ENCODE results near the gene PHKG2. TPM values are rescaled to one million over a fixed set of nuclear protein-coding genes. Genes with fewer than 3 reads are reported as not detected.

PHKG2 gene
- total RNA-seq, 1 donor from 2014 or later: 23.6 TPM

- H3K36me3 ChIP-seq (ENCODE audit: control insufficient read depth, insufficient read depth, low read length): peaks cover 2% of the 10 kb centered on the region
Measured at GRCh38 chr16:30777591-30778297, 29.5 kb downstream of the PHKG2 start.

DNA sequence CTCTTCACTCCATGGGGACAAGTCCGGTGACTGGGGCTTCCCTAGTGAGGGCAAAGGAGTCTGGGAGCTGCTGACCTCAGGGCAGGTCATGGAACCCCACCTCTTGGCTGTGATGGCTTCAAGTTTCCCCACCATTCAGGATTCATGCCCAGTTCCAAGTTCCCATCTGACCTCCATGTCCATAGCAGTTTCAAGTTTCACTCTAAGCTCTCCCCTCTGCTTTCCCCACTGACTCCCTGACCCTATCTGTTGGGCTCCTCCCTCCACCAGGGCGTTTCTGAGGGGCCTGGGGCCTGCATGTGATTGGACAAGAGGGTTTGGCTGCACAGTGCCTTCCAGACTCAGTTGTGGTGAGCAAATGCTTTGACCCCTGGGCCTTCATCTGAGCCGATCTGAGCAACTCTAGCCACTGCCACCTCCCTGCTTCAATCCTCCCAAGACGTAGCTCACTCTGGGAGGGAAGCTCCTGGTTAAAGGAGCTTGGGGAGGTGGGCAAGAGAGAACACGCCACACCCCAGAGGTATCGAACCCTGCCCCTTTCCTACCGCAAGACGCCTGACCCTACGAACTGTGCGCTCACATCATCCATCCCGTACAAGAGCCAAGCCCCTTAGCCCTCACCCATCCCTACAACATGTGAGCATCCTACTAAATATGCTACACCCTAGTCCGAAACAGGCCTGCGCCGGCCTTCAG lies 30.5 kb downstream of the PHKG2 start:
- no peak for DNase-seq (ENCODE audit: low read depth)
- H3K36me3 ChIP-seq (ENCODE audit: control insufficient read depth, insufficient read depth, low read length): peaks cover 2% of the 10 kb centered on the region
- H3K27me3 ChIP-seq (ENCODE audit: control insufficient read depth, insufficient read depth, low read length): no peaks in the 10 kb centered on the region
- TF ChIP-seq, protein P1, sequence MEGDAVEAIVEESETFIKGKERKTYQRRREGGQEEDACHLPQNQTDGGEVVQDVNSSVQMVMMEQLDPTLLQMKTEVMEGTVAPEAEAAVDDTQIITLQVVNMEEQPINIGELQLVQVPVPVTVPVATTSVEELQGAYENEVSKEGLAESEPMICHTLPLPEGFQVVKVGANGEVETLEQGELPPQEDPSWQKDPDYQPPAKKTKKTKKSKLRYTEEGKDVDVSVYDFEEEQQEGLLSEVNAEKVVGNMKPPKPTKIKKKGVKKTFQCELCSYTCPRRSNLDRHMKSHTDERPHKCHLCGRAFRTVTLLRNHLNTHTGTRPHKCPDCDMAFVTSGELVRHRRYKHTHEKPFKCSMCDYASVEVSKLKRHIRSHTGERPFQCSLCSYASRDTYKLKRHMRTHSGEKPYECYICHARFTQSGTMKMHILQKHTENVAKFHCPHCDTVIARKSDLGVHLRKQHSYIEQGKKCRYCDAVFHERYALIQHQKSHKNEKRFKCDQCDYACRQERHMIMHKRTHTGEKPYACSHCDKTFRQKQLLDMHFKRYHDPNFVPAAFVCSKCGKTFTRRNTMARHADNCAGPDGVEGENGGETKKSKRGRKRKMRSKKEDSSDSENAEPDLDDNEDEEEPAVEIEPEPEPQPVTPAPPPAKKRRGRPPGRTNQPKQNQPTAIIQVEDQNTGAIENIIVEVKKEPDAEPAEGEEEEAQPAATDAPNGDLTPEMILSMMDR (IDR thresholded peaks at IDR 0.05; ENCODE audit: insufficient read depth, low read length, poor library complexity, severe bottlenecking): no peak
- H3K4me3 ChIP-seq (ENCODE audit: low read depth, low read length): no peak overlapping the region

More at GRCh38 chr16:30777591-30778297, 29.5 kb downstream of the PHKG2 start:
- Histone ChIP-seq H3K27me3 (ENCODE audit: control insufficient read depth, insufficient read depth, low read length) (no peaks in the 10 kb centered on the region), H3K4me3 (ENCODE audit: low read depth, low read length) (no peak overlapping the region)
- TF ChIP-seq, protein P1 (IDR thresholded peaks at IDR 0.05; ENCODE audit: insufficient read depth, low read length, poor library complexity, severe bottlenecking): no peak
- DNase-seq (ENCODE audit: low read depth): no peak

GRCh38 chr16:30779596-30779995 lies 31.4 kb downstream of the PHKG2 start:
- Histone ChIP-seq H3K27me3 (ENCODE audit: control insufficient read depth, insufficient read depth, low read length) (no peaks in the 10 kb centered on the region), H3K4me3 (ENCODE audit: low read depth, low read length) (no peak overlapping the region), H3K36me3 (ENCODE audit: control insufficient read depth, insufficient read depth, low read length) (peaks cover under 1% of the 10 kb centered on the region)
- no peak for DNase-seq (ENCODE audit: low read depth)
- TF ChIP-seq, protein P1 (IDR thresholded peaks at IDR 0.05; ENCODE audit: insufficient read depth, low read length, poor library complexity, severe bottlenecking): no peak

GRCh38 chr16:30780021-30780420 lies 31.8 kb downstream of the PHKG2 start:
- DNase-seq (ENCODE audit: low read depth): no peak
- Histone ChIP-seq H3K4me3 (ENCODE audit: low read depth, low read length) (no peak overlapping the region), H3K27me3 (ENCODE audit: control insufficient read depth, insufficient read depth, low read length) (no peaks in the 10 kb centered on the region), H3K36me3 (ENCODE audit: control insufficient read depth, insufficient read depth, low read length) (no peaks in the 10 kb centered on the region)
- TF ChIP-seq, protein P1 (IDR thresholded peaks at IDR 0.05; ENCODE audit: insufficient read depth, low read length, poor library complexity, severe bottlenecking): no peak

DNA sequence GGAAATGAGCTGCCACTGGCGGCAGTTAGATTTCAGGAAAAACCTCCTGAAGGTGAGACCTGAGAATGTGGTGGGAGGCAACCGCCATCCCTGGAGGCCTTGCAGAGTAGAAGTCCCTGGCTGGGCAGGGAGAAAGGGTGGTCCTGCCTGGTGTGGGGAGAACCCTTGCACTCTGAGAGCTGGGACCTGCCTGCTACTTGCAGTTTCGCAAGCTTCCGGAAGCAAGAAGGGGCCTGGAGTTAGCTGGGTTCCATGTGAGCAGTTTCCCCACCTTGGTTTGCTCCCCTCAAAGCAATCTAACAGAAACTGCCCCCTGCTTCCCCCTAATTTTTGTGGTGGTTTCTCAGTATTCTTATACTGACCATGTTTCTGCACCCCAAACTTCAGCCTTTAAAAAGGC lies 32.3 kb downstream of the PHKG2 start:
- no peak for DNase-seq (ENCODE audit: low read depth)
- Histone ChIP-seq H3K4me3 (ENCODE audit: low read depth, low read length) (no peak overlapping the region), H3K36me3 (ENCODE audit: control insufficient read depth, insufficient read depth, low read length) (no peaks in the 10 kb centered on the region), H3K27me3 (ENCODE audit: control insufficient read depth, insufficient read depth, low read length) (no peaks in the 10 kb centered on the region)
- TF ChIP-seq, protein P1 (IDR thresholded peaks at IDR 0.05; ENCODE audit: insufficient read depth, low read length, poor library complexity, severe bottlenecking): no peak
